GM19193 (cell line): ENCODE results near the gene FHIT.

Experiments used
- POLR2A ChIP-seq: IDR thresholded peaks from 4 replicates; pipeline ENCODE4 v1.6.1; 2011; ENCODE audit not compliant: insufficient read depth, insufficient read length; ENCODE audit errors: extremely low read depth

The FHIT gene

GRCh38 chr3:60803216-60804173 is 447.8 kb downstream of the FHIT start:
- TF ChIP-seq POLR2A: no peak

- no peak for TF ChIP-seq POLR2A
Measured at GRCh38 chr3:60801307-60801706, 449.9 kb downstream of the FHIT start.

GRCh38 chr3:60798456-60798855 is 452.8 kb downstream of the FHIT start:
- no peak for TF ChIP-seq POLR2A

- no peak for TF ChIP-seq POLR2A
Measured at GRCh38 chr3:60792249-60792852, 458.9 kb downstream of the FHIT start.

GRCh38 chr3:60788185-60788584 is 463.1 kb downstream of the FHIT start:
- no peak for TF ChIP-seq POLR2A

GRCh38 chr3:60781935-60782334 is 469.3 kb downstream of the FHIT start:
- no peak for TF ChIP-seq POLR2A

- no peak for TF ChIP-seq POLR2A
Measured at GRCh38 chr3:60779637-60780036, 471.6 kb downstream of the FHIT start.

GRCh38 chr3:60775985-60776384 is 475.3 kb downstream of the FHIT start:
- TF ChIP-seq POLR2A: no peak

GRCh38 chr3:60774617-60775016 is 476.6 kb downstream of the FHIT start:
- TF ChIP-seq POLR2A: no peak

GRCh38 chr3:60772584-60772983 is 478.7 kb downstream of the FHIT start:
- TF ChIP-seq POLR2A: no peak

GRCh38 chr3:60771766-60772165 is 479.5 kb downstream of the FHIT start:
- TF ChIP-seq POLR2A: no peak

- no peak for TF ChIP-seq POLR2A
Measured at GRCh38 chr3:60770532-60770931, 480.7 kb downstream of the FHIT start.

- TF ChIP-seq POLR2A: no peak
Measured at GRCh38 chr3:60767536-60767935, 483.7 kb downstream of the FHIT start.

- TF ChIP-seq POLR2A: no peak
Measured at GRCh38 chr3:60765776-60766175, 485.5 kb downstream of the FHIT start.

GRCh38 chr3:60764870-60765269 is 486.4 kb downstream of the FHIT start:
- no peak for TF ChIP-seq POLR2A

- no peak for TF ChIP-seq POLR2A
Measured at GRCh38 chr3:60760145-60760544, 491.1 kb downstream of the FHIT start.

- TF ChIP-seq POLR2A: no peak
Measured at GRCh38 chr3:60759439-60759838, 491.8 kb downstream of the FHIT start.

- TF ChIP-seq POLR2A: no peak
Measured at GRCh38 chr3:60758831-60759230, 492.4 kb downstream of the FHIT start.
